Upper lobe of right lung (tissue), 1 donor: ENCODE data around the gene ETV7. TPM values are rescaled to one million over a fixed set of nuclear protein-coding genes. Genes with fewer than 3 reads are reported as not detected.

Experiments used
- ATAC-seq: fragments of 200-7000 bp; cut with Tn5 transposase; one replicate; pipeline ENCODE4 v1.9.1; 2020; ENCODE audit warnings: mild to moderate bottlenecking, moderate library complexity
- DNase-seq: peaks from one replicate; pipeline ENCODE4 v3.0.0-alpha.2; 2020
- H3K27ac ChIP-seq: fragments of 200-600 bp; one replicate; pipeline ENCODE4 v1.8.0; 2022
- H3K27me3 ChIP-seq: fragments of 200-600 bp; one replicate; pipeline ENCODE4 v1.8.0; 2022; ENCODE audit warnings: mild to moderate bottlenecking
- H3K36me3 ChIP-seq: fragments of 200-600 bp; one replicate; pipeline ENCODE4 v1.8.0; 2022
- H3K4me1 ChIP-seq: fragments of 200-600 bp; one replicate; pipeline ENCODE4 v1.8.0; 2022
- H3K4me3 ChIP-seq: fragments of 200-600 bp; one replicate; pipeline ENCODE4 v1.8.0; 2022; ENCODE audit warnings: mild to moderate bottlenecking
- H3K9me3 ChIP-seq: fragments of 200-600 bp; one replicate; pipeline ENCODE4 v1.8.0; 2022
- intact Hi-C: fragments of 100-400 bp; cut with DNase I; formaldehyde crosslinking; loops from one replicate; pipeline ENCODE4 v1.11.0; 2022
- total RNA-seq: library from RNA; stranded (reverse); fragmentation: NEBNext Ultra II Directional; extraction: Animal tissue kit (Norgen Biotek cat#: 25700); gene quantifications from one replicate; pipeline ENCODE4 v1.2.1, GENCODE V29; 2021
- TF ChIP-seq, protein P1 (sequence below): fragments of 200-600 bp; IDR thresholded peaks from one replicate; pipeline ENCODE4 v1.8.0; 2022; ENCODE audit warnings: antibody characterized with exemption
- donor health status: DM: no; HTN: yes; CAD: no; lungs with severe emphysema.

Gene ETV7
- total RNA-seq, 1 donor from 2014 or later: 6.3 TPM

DNA sequence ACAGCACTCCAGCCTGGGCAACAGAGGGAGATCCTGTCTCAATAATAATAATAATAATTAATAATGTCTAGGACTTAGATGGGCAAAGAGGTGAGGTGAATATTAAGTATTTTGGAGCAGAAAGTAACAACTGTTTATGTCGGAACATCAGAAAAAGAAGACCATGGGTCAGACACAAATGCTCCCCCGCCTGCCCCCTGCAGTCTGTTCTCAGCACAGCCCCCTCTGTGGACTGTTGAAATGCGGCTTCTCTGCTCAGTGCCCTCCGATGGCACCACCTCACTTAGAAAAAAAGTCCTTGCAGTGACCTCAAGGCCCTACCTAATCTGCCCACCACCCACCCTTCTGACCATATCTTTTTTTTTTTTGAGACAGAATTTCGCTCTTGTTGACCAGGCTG lies 5.2 kb upstream of the ETV7 start:
- H3K36me3 ChIP-seq: no peaks in the 10 kb centered on the region
- intact Hi-C loops: no loop called here
- no peak for ATAC-seq
- TF ChIP-seq, protein P1, sequence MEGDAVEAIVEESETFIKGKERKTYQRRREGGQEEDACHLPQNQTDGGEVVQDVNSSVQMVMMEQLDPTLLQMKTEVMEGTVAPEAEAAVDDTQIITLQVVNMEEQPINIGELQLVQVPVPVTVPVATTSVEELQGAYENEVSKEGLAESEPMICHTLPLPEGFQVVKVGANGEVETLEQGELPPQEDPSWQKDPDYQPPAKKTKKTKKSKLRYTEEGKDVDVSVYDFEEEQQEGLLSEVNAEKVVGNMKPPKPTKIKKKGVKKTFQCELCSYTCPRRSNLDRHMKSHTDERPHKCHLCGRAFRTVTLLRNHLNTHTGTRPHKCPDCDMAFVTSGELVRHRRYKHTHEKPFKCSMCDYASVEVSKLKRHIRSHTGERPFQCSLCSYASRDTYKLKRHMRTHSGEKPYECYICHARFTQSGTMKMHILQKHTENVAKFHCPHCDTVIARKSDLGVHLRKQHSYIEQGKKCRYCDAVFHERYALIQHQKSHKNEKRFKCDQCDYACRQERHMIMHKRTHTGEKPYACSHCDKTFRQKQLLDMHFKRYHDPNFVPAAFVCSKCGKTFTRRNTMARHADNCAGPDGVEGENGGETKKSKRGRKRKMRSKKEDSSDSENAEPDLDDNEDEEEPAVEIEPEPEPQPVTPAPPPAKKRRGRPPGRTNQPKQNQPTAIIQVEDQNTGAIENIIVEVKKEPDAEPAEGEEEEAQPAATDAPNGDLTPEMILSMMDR: no peak
- no peak for DNase-seq
- no peak overlapping the region for H3K27ac ChIP-seq
- peaks cover 4% of the 10 kb centered on the region for H3K4me1 ChIP-seq
- no peaks in the 10 kb centered on the region for H3K27me3 ChIP-seq
- no peak overlapping the region for H3K4me3 ChIP-seq
- H3K9me3 ChIP-seq: no peaks in the 10 kb centered on the region

DNA sequence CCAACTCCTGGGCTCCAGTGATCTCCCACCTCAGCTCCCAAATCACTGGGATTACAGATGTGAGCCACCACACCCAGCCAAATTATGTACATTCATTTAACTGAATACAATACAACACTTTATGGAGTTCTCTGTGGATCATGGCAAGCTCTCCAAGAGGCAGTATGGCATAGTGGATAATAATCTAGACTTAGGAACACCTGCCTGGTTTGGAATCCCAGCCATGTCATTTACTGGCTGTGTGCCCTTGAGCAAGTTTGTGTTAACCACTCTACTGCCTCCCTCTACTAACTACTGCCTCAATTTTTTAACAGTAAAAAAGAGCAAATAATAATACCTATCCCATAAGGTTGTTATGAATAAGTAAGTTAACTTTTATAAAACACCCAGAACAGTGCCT lies 1.9 kb upstream of the ETV7 start:
- ATAC-seq (no peak), DNase-seq (no peak)
- H3K9me3 ChIP-seq: no peaks in the 10 kb centered on the region
- no peaks in the 10 kb centered on the region for H3K36me3 ChIP-seq
- peaks cover 13% of the 10 kb centered on the region for H3K4me1 ChIP-seq
- H3K27ac ChIP-seq: no peak overlapping the region
- H3K4me3 ChIP-seq: no peak overlapping the region
- intact Hi-C loops: no loop called here
- H3K27me3 ChIP-seq: no peaks in the 10 kb centered on the region
- TF ChIP-seq, protein P1: no peak

DNA sequence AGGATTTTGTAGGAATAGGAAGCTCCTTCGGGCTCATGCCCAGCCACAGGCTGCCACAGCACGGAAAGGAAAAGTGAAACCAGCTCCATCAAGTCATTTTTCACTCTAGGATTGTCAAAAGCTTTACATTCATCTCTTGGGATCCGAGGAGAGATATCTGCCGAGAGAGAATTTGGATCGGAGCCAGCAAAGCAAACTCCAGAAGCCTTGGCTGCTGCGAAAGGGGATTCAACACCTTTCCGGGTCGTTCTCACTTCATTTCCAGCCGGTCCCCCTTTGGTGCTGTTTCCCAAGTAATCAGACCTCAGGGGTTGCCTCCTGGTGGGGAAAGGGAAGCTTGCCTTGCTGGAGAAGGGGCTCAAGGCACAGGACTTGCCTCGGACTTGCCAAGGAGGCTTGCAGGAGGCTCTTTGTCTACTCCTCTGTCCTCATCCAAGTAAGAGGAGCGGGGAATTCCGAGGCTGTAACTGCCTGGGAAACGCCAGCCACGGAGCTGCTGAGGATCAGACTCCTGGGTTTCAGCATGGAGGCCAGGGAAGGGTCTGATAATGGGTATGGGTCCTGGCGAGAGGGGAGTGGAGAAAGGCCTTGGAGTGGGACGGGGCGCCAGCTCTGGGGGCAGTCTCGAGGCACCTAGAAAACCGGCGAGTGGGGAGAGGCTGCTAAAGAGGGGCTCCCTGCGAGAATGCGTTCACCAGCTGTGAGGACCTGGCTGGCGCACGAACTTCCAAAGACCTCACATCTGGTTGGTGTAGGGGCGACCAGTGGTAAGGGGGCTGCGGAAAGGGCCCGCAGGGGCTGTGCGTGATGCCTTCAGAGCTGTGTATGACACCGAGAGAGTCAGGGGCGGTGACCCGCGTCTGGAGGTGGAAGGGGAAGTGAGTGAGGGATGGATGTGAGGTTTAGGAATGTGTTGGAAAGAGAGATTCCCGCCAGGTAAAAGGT lies 702 bp downstream of the ETV7 start:
- peak overlapping the region; percentile 78 for H3K27ac ChIP-seq
- H3K4me1 ChIP-seq: peaks cover 13% of the 10 kb centered on the region
- no peaks in the 10 kb centered on the region for H3K9me3 ChIP-seq
- intact Hi-C loops: no loop called here
- peak overlapping the region; percentile 78 for H3K4me3 ChIP-seq
- no peaks in the 10 kb centered on the region for H3K27me3 ChIP-seq
- peak; percentile 69 for DNase-seq
- TF ChIP-seq, protein P1: peak; percentile 22
- no peaks in the 10 kb centered on the region for H3K36me3 ChIP-seq
- peak; percentile 57 for ATAC-seq

GRCh38 chr6:36384095-36384494 lies 3.4 kb downstream of the ETV7 start:
- intact Hi-C loops: no loop called here
- DNase-seq (no peak), ATAC-seq (no peak)
- Histone ChIP-seq H3K27ac (no peak overlapping the region), H3K36me3 (no peaks in the 10 kb centered on the region), H3K9me3 (no peaks in the 10 kb centered on the region), H3K4me1 (peaks cover 13% of the 10 kb centered on the region), H3K27me3 (no peaks in the 10 kb centered on the region), H3K4me3 (no peak overlapping the region)
- TF ChIP-seq, protein P1: no peak

DNA sequence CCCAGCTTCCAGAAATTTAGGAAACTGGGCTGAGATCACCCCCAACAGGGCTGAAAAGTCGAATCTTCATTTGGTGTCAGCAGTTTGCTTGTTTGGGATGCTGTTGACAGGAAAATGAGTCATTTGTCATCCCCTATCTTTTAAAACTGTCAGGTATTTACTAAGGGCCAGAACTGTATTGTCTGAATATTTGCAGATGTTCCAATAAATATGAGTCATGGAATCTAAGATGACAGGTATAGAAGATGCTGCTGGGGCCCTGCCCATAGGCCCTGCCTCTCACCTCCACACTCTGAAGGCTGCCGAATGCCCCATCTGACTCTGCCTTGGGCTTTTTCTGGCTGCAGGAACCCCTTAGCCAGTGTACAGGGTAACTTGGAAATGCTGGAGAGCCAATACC lies 3.9 kb downstream of the ETV7 start:
- no peak overlapping the region for H3K27ac ChIP-seq
- intact Hi-C loops: no loop called here
- no peak overlapping the region for H3K4me3 ChIP-seq
- peaks cover 13% of the 10 kb centered on the region for H3K4me1 ChIP-seq
- H3K27me3 ChIP-seq: no peaks in the 10 kb centered on the region
- no peak for ATAC-seq
- no peaks in the 10 kb centered on the region for H3K9me3 ChIP-seq
- no peak for DNase-seq
- TF ChIP-seq, protein P1: no peak
- no peaks in the 10 kb centered on the region for H3K36me3 ChIP-seq
